HG02763 (cell line): Measurements from ENCODE around the gene ARIH1.
A peak's percentile ranks its signal among the peaks of the same experiment; 100 is the strongest.
"Not testable (repeated sequence)": the region's sequence is repeated elsewhere in the genome, so short reads cannot be mapped to it uniquely, and the experiment has no call there.

Experiments
- ATAC-seq: cut with Tn5 transposase; IDR thresholded peaks from one replicate; pipeline ENCODE4 v1.9.1; 2021; ENCODE audit warnings: mild to moderate bottlenecking, moderate library complexity; ENCODE audit not compliant: unreplicated experiment

The ARIH1 gene, protein sequence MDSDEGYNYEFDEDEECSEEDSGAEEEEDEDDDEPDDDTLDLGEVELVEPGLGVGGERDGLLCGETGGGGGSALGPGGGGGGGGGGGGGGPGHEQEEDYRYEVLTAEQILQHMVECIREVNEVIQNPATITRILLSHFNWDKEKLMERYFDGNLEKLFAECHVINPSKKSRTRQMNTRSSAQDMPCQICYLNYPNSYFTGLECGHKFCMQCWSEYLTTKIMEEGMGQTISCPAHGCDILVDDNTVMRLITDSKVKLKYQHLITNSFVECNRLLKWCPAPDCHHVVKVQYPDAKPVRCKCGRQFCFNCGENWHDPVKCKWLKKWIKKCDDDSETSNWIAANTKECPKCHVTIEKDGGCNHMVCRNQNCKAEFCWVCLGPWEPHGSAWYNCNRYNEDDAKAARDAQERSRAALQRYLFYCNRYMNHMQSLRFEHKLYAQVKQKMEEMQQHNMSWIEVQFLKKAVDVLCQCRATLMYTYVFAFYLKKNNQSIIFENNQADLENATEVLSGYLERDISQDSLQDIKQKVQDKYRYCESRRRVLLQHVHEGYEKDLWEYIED

GRCh38 chr15:72473614-72474465 is at the start of gene ARIH1:
Gene ARIH1, plus strand, starts transcription at chr15:72474330. Its CDS starts 310 bp downstream, at chr15:72474640.
- ATAC-seq = peak; percentile 84

GRCh38 chr15:72426753-72427152 is 47.4 kb upstream of the ARIH1 start:
- ATAC-seq = no peak

GRCh38 chr15:72437650-72438316 is 36.3 kb upstream of the ARIH1 start:
- no peak for ATAC-seq

DNA sequence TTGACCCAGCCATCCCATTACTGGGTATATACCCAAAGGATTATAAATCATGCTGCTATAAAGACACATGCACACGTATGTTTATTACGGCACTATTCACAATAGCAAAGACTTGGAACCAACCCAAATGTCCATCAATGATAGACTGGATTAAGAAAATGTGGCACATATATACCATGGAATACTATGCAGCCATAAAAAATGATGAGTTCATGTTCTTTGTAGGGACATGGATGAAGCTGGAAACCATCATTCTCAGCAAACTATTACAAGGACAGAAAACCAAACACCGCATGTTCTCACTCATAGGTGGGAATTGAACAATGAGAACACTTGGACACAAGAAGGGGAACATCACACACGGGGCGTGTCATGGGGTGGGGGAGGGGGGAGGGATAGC is 31.3 kb upstream of the ARIH1 start:
- ATAC-seq = not testable (repeated sequence)

DNA sequence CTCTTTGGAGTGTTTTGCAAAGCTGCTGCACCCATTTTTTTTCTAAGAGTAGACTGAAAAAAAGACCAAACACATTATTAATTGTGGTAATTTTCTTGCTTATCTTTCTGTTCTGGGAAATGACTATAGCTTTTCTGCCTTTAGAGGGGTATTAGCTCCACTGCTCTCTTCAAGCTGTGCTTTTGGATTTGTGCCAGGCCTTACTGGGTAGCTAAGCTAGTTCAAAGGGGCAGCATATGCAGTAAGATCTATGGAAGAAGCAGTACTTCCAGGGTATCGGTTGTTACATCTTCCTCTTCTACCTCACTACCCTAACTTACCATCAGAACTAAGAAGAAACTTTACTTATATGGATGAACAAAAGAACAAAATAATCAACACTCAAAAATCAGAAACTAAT is 28.7 kb upstream of the ARIH1 start:
- no peak for ATAC-seq

DNA sequence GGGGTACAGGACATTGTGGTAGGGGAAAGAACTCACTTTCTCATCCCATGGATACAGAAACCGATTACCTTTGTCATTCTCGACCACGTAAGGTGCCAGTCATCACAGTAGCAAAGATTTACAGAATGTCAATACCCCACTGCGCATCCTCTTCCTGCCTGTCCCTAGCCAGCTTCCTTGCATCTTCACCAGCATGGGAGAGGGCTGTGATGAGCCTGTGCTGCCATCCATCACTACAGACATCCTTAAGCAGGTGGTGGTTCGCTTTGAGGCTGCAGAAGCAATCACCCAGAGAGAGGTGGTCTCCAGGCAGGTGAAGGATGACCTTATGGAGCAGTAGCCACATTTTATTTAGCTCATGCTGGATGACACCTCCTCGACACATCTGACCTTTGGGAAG is 23.3 kb upstream of the ARIH1 start:
- ATAC-seq = no peak

DNA sequence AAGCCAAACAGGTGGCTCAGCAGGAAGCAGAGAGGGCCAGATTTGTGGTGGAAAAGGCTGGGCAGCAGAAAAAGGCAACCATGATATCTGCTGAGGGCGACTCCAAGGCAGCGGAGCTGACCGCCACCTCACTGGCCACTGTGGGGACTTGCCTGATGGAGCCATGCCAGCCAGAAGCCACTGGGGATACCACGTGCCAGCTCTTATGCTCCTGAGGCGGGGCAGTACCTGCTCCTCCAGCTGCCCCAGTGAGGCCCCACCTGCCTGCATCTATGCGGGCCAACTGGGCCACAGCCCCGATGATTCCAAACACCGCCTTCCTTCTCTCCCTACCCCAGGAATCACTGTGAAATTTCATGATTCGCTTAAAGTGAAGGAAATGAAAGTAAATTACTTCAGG is 22.9 kb upstream of the ARIH1 start:
- no peak for ATAC-seq

DNA sequence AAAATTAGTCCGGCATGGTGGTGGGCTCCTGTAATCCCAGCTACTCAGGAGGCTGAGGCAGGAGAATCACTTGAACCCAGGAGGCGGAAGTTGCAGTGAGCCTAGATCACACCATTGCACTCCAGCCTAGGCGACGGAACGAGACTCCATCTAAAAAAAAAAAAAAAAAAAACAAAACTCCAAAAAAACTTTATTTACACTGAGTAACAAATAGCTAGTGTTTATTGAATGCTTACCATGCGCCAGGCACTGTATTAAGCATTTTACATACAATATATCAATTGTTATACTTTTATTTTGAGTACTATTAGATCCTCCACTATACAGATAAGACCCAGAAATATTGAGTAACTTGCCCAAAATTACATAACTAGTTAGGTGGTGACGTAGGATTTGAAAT is 17.4 kb upstream of the ARIH1 start:
- ATAC-seq = no peak

- no peak for ATAC-seq
Observed at GRCh38 chr15:72460402-72460801, 13.7 kb upstream of the ARIH1 start.

DNA sequence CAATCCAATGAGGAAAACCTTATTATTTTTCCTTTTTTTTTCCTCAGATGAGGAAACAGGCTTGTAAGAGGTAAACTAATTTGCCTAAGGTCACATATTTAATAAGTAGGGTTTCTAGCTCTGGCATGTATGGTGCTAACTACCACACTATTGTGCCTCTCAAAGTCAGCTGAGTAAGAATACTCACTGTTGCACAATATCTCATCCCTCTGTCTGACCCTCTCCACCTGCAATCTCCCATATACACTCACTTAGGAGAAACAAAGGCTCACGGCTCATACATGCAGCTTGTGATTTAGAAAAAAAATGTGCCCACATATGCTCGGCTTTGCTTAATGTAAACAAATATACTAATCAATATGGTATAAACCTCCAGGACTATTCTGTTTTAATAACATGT is 10.4 kb upstream of the ARIH1 start:
- ATAC-seq = no peak

GRCh38 chr15:72464251-72464650 is 9.9 kb upstream of the ARIH1 start:
- no peak for ATAC-seq

GRCh38 chr15:72468103-72468502 is 6.0 kb upstream of the ARIH1 start:
- no peak for ATAC-seq

DNA sequence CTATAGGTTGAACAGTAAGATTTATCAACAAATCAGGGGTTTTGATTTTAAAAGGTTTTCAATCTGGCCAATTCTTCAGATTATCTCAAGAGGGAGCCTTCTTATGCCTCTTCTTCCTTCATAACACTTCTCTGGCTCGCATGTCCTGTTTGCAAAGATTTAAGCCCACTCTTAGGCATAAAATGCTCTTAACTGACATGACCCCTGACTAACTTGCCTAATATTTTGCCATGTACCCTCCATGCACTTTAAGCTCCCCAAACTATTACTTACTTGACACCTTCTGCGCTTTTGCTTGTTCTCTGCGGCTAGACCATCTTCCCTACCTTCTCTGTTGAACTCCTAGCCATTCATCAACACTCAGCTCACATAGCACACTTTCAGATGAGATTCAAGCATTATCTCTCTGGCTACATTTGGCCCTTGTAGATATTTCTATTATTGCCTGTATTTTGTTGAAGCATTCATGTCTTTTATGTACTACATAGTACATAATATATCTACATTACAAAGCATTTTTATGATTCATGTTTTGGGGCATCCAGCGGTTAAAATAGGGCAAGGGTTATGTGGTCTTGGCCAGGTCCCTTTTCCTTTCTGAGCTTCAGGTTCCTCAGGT is 1.0 kb upstream of the ARIH1 start:
- ATAC-seq = no peak

DNA sequence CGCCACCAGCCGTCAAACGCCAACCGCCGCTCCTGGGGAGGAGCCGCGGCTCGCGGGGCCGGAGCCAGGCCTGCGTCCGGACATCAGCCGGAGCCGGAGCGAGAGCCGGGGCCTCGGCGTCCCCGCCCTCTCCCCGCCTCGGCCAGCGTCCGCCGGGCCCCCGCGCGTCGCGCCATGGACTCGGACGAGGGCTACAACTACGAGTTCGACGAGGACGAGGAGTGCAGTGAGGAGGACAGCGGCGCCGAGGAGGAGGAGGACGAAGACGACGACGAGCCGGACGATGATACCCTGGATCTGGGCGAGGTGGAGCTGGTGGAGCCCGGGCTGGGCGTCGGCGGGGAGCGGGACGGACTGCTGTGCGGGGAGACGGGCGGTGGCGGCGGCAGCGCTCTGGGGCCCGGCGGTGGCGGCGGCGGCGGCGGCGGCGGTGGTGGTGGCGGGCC is 359 bp downstream of the ARIH1 start:
- ATAC-seq = peak; percentile 25

GRCh38 chr15:72474912-72475628 is 940 bp downstream of the ARIH1 start:
- peak; percentile 29 for ATAC-seq

DNA sequence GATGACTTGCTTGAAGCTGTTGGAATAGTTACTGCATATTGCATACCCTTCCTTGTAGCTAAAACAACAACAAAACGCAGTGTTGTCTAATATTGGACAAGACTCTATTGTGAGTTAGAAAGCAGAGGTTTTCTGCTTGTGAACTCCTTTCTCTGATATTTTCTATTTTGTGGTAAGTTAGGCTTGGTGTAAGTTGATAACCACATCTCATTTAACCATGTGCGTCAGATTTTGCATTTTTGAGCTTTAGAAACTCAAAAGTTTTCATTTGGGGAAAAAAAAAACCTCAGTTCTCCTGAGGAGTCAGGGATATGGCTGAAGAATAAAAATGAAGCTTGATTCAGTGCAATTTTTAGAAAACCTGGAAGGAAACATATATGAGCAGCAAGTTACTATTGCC is 1.5 kb downstream of the ARIH1 start:
- no peak for ATAC-seq

DNA sequence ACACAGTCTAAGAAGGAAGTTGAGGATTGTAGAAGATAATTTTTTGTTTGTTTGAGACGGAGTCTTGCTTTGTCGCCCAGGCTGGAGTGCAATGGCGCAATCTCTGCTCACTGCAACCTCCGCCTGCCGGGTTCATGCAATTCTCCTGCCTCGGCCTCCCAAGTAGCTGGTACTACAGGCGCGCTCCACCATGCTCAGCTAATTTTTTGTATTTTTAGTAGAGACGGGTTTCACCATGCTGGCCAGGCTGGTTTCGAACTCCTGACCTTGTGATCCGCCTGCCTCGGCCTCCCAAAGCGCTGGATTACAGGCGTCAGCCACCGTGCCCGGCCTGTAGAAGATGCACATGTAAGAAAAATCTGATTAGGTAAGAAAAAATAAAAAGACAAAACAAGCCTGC is 2.2 kb downstream of the ARIH1 start:
- ATAC-seq = not testable (repeated sequence)

DNA sequence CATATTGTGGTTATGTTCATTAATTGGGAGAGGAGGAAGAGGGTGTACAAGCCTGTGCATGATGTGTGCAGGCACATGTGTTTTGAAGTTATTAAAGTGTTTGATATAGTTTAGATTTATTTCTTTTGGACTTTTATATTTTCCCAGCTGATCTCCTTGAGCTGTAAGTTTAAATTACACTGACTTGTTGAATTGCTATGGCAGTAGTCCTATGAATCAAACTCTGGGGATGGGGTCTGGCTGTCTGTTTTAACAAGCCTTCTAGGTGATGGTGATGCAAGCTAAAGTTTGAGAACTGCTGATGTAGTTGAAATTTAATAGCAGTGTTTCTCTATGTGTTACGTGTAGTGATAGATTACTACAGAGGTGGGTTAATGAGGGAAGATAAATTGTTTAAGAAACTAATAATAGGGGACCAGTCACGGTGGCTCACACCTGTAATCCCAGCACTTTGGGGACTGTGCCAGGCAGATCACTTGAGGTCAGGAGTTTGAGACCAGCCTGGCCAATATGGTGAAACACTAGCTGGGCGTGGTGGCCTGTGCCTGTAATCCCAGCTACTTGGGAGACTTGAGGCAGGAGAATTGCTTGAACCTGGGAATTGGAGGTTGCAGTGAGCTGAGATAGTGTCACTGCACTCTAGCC is 7.0 kb downstream of the ARIH1 start:
- ATAC-seq = no peak

- ATAC-seq = no peak
Observed at GRCh38 chr15:72482275-72482674, 8.1 kb downstream of the ARIH1 start.

GRCh38 chr15:72483279-72483678 is 9.1 kb downstream of the ARIH1 start:
- no peak for ATAC-seq
